HEK293 (cell line): ENCODE data around the gene UGCG.

ENCODE experiments used
- CTCF ChIP-seq: fragments of 450-650 bp; formaldehyde crosslinking; IDR thresholded peaks from 2 replicates; pipeline ENCODE4 v1.5.1; 2016; ENCODE audit warnings: missing biosample characterization, missing genetic modification characterization
- ZBTB10 ChIP-seq: fragments of 450-650 bp; formaldehyde crosslinking; IDR thresholded peaks from 2 replicates; pipeline ENCODE4 v1.5.1; 2016; ENCODE audit warnings: missing biosample characterization, missing genetic modification characterization
- ZNF24 ChIP-seq: fragments of 450-650 bp; formaldehyde crosslinking; IDR thresholded peaks from 2 replicates; pipeline ENCODE4 v1.5.1; 2016; ENCODE audit warnings: missing biosample characterization, missing genetic modification characterization
- ZNF362 ChIP-seq: fragments of 450-650 bp; formaldehyde crosslinking; IDR thresholded peaks from 2 replicates; pipeline ENCODE4 v1.5.1; 2016; ENCODE audit warnings: missing biosample characterization, missing genetic modification characterization
- ZNF561 ChIP-seq: fragments of 450-650 bp; IDR thresholded peaks from 2 replicates; pipeline ENCODE4 v1.5.1; 2018; ENCODE audit warnings: missing biosample characterization, missing genetic modification characterization, borderline replicate concordance
- ZNF639 ChIP-seq: fragments of 450-650 bp; formaldehyde crosslinking; IDR thresholded peaks from 2 replicates; pipeline ENCODE4 v1.5.1; 2016; ENCODE audit warnings: missing biosample characterization, missing genetic modification characterization
- ZNF670 ChIP-seq: fragments of 450-650 bp; formaldehyde crosslinking; IDR thresholded peaks from 2 replicates; pipeline ENCODE4 v1.5.1; 2016; ENCODE audit warnings: missing biosample characterization, missing genetic modification characterization, low read depth
- TF ChIP-seq, protein P1 (sequence below): fragments of 450-650 bp; formaldehyde crosslinking; IDR thresholded peaks from 2 replicates; pipeline ENCODE4 v1.5.1; 2016; ENCODE audit warnings: missing biosample characterization, missing genetic modification characterization, low read depth
- TF ChIP-seq, protein P2 (sequence below): sonication (generic); formaldehyde crosslinking; IDR thresholded peaks from 2 replicates; pipeline ENCODE4 v1.8.1; 2022; ENCODE audit warnings: mild to moderate bottlenecking, moderate library complexity, missing genetic modification reagents
- TF ChIP-seq, protein P3 (sequence below): IDR thresholded peaks from 2 replicates; pipeline ENCODE4 v1.6.1; 2011; ENCODE audit warnings: mild to moderate bottlenecking, low read depth, low read length, borderline replicate concordance

DNA sequence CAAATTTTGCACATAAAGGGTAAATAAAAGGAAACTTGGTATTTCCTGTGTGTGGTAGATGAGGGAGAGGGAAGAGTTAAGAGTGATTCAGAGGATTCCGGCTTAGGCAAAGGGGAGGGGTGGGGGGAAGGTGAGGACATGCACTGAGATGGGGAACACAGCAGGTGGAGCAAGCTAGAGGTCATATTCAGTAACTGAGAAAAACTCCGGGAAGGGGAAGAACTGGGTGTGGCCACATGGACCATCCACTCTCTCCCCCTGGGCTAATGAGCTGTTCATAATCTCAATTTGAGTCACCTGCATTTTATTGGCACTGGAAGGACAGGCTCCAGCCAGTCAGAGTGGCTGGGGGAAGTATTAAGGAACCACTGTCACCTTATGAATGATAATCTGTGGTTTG, 45.1 kb upstream of the UGCG start:
- TF ChIP-seq, protein P1, sequence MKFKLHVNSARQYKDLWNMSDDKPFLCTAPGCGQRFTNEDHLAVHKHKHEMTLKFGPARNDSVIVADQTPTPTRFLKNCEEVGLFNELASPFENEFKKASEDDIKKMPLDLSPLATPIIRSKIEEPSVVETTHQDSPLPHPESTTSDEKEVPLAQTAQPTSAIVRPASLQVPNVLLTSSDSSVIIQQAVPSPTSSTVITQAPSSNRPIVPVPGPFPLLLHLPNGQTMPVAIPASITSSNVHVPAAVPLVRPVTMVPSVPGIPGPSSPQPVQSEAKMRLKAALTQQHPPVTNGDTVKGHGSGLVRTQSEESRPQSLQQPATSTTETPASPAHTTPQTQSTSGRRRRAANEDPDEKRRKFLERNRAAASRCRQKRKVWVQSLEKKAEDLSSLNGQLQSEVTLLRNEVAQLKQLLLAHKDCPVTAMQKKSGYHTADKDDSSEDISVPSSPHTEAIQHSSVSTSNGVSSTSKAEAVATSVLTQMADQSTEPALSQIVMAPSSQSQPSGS (tag by site-specific recombination) = no peak
- TF ChIP-seq ZNF670 (tag by site-specific recombination) = no peak
- TF ChIP-seq ZNF362 (tag by site-specific recombination) = no peak
- TF ChIP-seq, protein P2, sequence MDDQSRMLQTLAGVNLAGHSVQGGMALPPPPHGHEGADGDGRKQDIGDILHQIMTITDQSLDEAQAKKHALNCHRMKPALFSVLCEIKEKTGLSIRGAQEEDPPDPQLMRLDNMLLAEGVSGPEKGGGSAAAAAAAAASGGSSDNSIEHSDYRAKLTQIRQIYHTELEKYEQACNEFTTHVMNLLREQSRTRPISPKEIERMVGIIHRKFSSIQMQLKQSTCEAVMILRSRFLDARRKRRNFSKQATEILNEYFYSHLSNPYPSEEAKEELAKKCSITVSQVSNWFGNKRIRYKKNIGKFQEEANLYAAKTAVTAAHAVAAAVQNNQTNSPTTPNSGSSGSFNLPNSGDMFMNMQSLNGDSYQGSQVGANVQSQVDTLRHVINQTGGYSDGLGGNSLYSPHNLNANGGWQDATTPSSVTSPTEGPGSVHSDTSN (CRISPR knock-in tag) = no peak
- no peak for TF ChIP-seq ZNF561 (tag by site-specific recombination)
- no peak for TF ChIP-seq CTCF (tag by site-specific recombination)
- no peak for TF ChIP-seq ZBTB10 (tag by site-specific recombination)
- TF ChIP-seq, protein P3, sequence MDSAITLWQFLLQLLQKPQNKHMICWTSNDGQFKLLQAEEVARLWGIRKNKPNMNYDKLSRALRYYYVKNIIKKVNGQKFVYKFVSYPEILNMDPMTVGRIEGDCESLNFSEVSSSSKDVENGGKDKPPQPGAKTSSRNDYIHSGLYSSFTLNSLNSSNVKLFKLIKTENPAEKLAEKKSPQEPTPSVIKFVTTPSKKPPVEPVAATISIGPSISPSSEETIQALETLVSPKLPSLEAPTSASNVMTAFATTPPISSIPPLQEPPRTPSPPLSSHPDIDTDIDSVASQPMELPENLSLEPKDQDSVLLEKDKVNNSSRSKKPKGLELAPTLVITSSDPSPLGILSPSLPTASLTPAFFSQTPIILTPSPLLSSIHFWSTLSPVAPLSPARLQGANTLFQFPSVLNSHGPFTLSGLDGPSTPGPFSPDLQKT = no peak
- TF ChIP-seq ZNF639 (tag by site-specific recombination) = no peak
- TF ChIP-seq ZNF24 (tag by site-specific recombination) = no peak
